GM19043 (cell line): Measurements from ENCODE around the gene SSX3.
"Not testable (repeated sequence)": the region's sequence is repeated elsewhere in the genome, so short reads cannot be mapped to it uniquely, and the experiment has no call there.

ENCODE experiments used
- ATAC-seq: cut with Tn5 transposase; IDR thresholded peaks from one replicate; pipeline ENCODE4 v1.9.1; 2021; ENCODE audit warnings: low read depth; ENCODE audit not compliant: unreplicated experiment

Gene SSX3

DNA sequence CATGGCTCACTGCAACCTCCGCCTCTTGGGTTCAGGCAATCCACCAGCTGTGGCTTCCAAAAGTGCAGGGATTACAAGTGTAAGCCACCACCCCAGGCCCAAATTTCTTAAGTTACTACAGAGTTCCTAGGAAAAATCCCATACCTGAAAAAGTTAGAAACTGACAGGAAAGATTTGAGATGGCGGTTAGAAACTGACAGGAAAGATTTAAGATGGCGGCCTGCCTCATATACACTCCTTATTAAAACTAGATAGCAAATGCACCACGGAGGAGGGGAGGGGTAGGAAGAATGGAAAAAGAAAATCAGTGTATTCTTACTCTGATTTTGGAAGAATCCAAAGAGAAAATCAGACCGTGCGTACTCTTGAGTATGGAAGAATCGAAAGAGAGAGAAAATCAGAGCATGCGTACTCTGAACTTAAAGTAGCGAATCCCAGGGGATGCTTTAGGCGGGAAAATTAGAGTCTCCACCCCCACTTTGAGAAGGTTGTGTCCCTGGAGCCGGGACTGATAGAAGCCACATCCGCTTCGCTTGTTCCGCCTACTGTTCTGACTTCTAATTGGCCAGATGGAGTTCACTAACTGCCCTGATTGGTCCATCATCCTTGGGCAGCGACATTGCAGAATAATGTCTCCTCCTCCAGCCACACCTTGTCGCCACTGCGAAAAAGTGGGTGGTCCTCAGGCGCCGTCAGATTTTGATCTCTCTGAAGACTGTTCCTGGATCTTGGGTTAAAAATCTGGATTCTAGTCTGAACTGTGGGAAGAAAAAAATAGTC is at the start of gene SSX3:
Gene SSX3 (minus strand): TSS at position 389 of the 780 bp plus-strand sequence. CDS start 1,454 bp downstream, outside the sequence.
- ATAC-seq = not testable (repeated sequence)

- ATAC-seq = not testable (repeated sequence)
Measured at GRCh38 chrX:48397825-48398224, 41.3 kb upstream of the SSX3 start.

DNA sequence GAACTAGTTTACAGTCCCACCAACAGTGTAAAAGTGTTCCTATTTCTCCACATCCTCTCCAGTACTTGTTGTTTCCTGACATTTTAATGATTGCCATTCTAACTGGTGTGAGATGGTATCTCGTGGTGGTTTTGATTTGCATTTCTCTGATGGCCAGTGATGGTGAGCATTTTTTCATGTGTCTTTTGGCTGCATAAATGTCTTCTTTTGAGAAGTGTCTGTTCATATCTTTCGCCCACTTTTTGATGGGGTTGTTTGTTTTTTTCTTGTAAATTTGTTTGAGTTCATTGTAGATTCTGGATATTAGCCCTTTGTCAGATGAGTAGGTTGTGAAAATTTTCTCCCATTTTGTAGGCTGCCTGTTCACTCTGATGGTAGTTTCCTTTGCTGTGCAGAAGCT is 40.4 kb upstream of the SSX3 start:
- ATAC-seq = not testable (repeated sequence)

DNA sequence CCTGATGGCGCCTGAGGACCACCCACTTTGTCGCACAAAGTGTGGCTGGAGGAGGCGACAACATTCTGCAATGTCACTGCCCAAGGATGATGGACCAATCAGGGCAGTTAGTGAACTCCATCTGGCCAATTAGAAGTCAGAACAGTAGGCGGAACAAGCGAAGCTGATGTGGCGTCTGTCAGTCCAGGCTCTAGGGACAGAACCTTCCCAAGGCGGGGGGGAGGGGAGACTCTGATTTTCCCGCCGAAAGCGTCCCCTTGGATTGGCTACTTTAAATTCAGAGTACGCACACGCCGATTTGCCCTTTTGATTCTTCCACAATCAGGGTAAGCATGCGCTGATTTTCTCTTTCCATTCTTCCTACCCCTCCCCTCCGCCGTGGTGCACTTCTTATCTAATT is 26.7 kb upstream of the SSX3 start, which contains the start of gene SSX4:
Gene SSX4 (plus strand): TSS at position 301 of the 400 bp plus-strand sequence. CDS start 515 bp downstream, outside the sequence.
- not testable (repeated sequence) for ATAC-seq

GRCh38 chrX:48370408-48370807 is 13.9 kb upstream of the SSX3 start:
- ATAC-seq = not testable (repeated sequence)

GRCh38 chrX:48367717-48368408 is 11.4 kb upstream of the SSX3 start:
- not testable (repeated sequence) for ATAC-seq

DNA sequence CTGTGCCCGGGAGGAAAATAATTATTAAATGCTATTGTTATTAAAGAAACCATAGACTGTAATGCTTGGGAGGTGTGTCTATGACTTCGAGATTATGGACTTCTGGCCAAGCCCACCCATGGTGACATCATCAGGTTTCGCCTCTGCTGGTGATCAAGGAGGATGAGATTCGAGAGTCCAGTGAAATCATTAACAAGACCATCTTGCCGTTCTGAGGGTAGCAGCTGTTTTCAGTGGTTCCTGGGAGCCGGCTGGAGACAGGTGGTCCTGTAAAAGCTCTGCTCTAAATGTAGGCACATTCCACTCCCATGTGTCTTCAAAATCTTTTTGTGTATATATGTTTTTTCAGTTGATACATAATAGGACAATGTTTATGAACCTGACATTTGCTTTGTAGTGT is 2.8 kb upstream of the SSX3 start:
- ATAC-seq = not testable (repeated sequence)

- no peak for ATAC-seq
Measured at GRCh38 chrX:48357681-48358080, 1.2 kb upstream of the SSX3 start.

DNA sequence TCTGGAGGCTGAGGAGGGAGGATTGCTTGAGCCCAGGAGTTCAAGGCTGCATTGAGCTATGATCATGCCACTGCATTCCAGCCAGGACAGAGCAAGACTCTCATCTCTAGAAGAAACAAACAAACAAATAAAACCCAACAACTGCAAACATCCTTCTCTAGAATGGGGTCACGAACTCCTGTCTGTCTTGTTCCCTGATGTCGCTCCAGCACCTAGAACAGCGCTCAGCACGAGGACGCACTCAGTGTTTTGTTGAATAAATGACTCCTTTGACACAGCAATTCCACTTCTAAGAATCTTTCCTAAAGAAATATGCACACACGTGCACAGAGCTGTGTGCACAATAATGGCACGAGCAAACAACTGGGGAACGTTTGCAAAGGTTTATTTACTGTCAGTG is 10.4 kb downstream of the SSX3 start:
- not testable (repeated sequence) for ATAC-seq

- ATAC-seq = not testable (repeated sequence)
Measured at GRCh38 chrX:48313996-48314395, 42.5 kb downstream of the SSX3 start.

- no peak for ATAC-seq
Measured at GRCh38 chrX:48306175-48306574, 50.3 kb downstream of the SSX3 start.
